PC-3 (cell line): ENCODE data around the gene COL5A2. TPM values are rescaled to one million over a fixed set of nuclear protein-coding genes. Genes with fewer than 3 reads are reported as not detected.

ENCODE experiments used
- ATAC-seq: fragments of 200-7000 bp; cut with Tn5 transposase; 2 replicates; pipeline ENCODE4 v1.9.1; 2020; ENCODE audit warnings: mild to moderate bottlenecking, moderate library complexity
- BruUV-seq: library from RNA; stranded (reverse); fragments of 400-500 nt; replicated peaks from 2 replicates; lab custom pipeline; 2021; lab: Mats Ljungman, UMichigan
- CTCF ChIA-PET: fragments of 300-600 bp; sonication (Branson Sonifier 250); formaldehyde crosslinking; loops from one replicate; lab custom pipeline; 2022; ENCODE audit warnings: antibody characterized with exemption; lab: Charles Lee
- POLR2A ChIA-PET: fragments of 300-600 bp; sonication (Branson Sonifier 250); formaldehyde crosslinking; loops from one replicate; lab custom pipeline; 2022; ENCODE audit warnings: antibody characterized with exemption; ENCODE audit not compliant: unreplicated experiment; lab: Charles Lee
- DNase-seq: peaks from one replicate; pipeline ENCODE4 v3.0.0-alpha.2; 2015
- H2AFZ ChIP-seq: fragments of 300-600 bp; sonication (generic); 2 replicates; pipeline ENCODE4 v1.6.0; 2016; ENCODE audit warnings: antibody characterized with exemption, low read length
- H3F3A ChIP-seq: fragments of 300-600 bp; sonication (generic); one replicate; pipeline ENCODE4 v1.6.0; 2017; ENCODE audit warnings: antibody characterized with exemption, low read length, control low read depth, mild to moderate bottlenecking; ENCODE audit not compliant: unreplicated experiment
- H3K27ac ChIP-seq: fragments of 300-600 bp; sonication (generic); 2 replicates; pipeline ENCODE4 v1.5.1; 2016; ENCODE audit warnings: mild to moderate bottlenecking, low read length
- H3K27me3 ChIP-seq: fragments of 300-600 bp; sonication (generic); 2 replicates; pipeline ENCODE4 v1.6.1; 2016; ENCODE audit warnings: low read length, mixed read lengths
- H3K36me3 ChIP-seq: fragments of 300-600 bp; sonication (generic); 2 replicates; pipeline ENCODE4 v1.6.1; 2016; ENCODE audit warnings: low read depth, mixed run types, low read length, mixed read lengths
- H3K4me1 ChIP-seq: fragments of 300-600 bp; sonication (generic); 2 replicates; pipeline ENCODE4 v1.5.1; 2016; ENCODE audit warnings: low read length; ENCODE audit not compliant: insufficient read depth
- H3K4me2 ChIP-seq: fragments of 300-600 bp; sonication (generic); 2 replicates; pipeline ENCODE4 v1.6.0; 2016; ENCODE audit warnings: low read length
- H3K4me3 ChIP-seq: fragments of 300-600 bp; sonication (generic); 2 replicates; pipeline ENCODE4 v1.5.1; 2016; ENCODE audit warnings: mild to moderate bottlenecking, low read length, mixed read lengths
- H3K79me2 ChIP-seq: fragments of 300-600 bp; sonication (generic); 2 replicates; pipeline ENCODE4 v1.6.1; 2017; ENCODE audit warnings: low read length, mixed read lengths
- H3K9ac ChIP-seq: fragments of 300-600 bp; sonication (generic); 2 replicates; pipeline ENCODE4 v1.6.0; 2016; ENCODE audit warnings: mild to moderate bottlenecking, low read length
- H3K9me2 ChIP-seq: fragments of 300-600 bp; sonication (generic); replicated peaks from 2 replicates; pipeline ENCODE4 v1.6.1; 2016; ENCODE audit warnings: mixed run types, low read length, mixed read lengths
- H3K9me3 ChIP-seq: fragments of 300-600 bp; sonication (generic); 2 replicates; pipeline ENCODE4 v1.6.1; 2016; ENCODE audit warnings: low read length, mixed read lengths
- H4K20me1 ChIP-seq: fragments of 300-600 bp; sonication (generic); 2 replicates; pipeline ENCODE4 v1.6.1; 2016; ENCODE audit warnings: low read length, mixed read lengths
- EZH2 ChIP-seq: fragments of 300-600 bp; sonication (generic); IDR thresholded peaks from one replicate; pipeline ENCODE4 v1.6.1; 2017; ENCODE audit warnings: antibody characterized with exemption, mild to moderate bottlenecking, low read length; ENCODE audit not compliant: unreplicated experiment
- EZH2phosphoT487 ChIP-seq: fragments of 300-600 bp; sonication (generic); IDR thresholded peaks from 2 replicates; pipeline ENCODE4 v1.6.1; 2018; ENCODE audit warnings: mild to moderate bottlenecking, antibody characterized with exemption, low read length, borderline replicate concordance
- intact Hi-C: fragments of 100-400 bp; cut with micrococcal nuclease; formaldehyde crosslinking; loops from 2 replicates; pipeline ENCODE4 v1.9.0; 2023
- total RNA-seq: library from RNA; depleted of rRNA; stranded (reverse); fragments of >200 nt; gene quantifications from 2 replicates; pipeline ENCODE4 v1.2.3, GENCODE V29; 2014
- TF ChIP-seq, protein P1 (sequence below): fragments of 300-600 bp; sonication (generic); conservative IDR thresholded peaks from 2 replicates; pipeline ENCODE4 v1.5.1; 2017; ENCODE audit warnings: antibody characterized with exemption, low read depth, mild to moderate bottlenecking, low read length

Gene COL5A2
- total RNA-seq, 1 experiment from 2014 or later: 56.2 TPM

DNA sequence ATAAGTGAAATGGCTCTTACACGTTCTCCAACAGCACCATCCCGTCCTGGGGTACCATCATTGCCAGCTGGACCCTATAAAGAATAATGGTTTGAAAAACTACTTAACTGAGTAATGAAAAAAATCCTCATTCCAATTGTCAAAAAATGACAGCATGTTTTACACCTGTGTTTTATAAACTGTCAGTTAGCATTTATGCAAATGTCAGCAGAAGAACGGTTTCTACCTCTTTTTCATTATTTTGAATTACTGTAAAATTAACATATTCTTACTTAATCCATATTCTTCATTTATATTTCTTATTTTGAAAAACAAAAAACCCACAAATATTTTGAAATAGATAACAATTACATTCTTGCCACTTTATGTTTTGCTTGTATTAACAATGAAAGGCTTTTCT is 131.4 kb downstream of the COL5A2 start:
- H3K4me1 ChIP-seq: no peaks in the 10 kb centered on the region
- H3K4me2 ChIP-seq: no peak overlapping the region
- H3K27ac ChIP-seq: no peak overlapping the region
- H3K9me3 ChIP-seq: no peaks in the 10 kb centered on the region
- no peak overlapping the region for H3K9ac ChIP-seq
- H3K79me2 ChIP-seq: no peaks in the 10 kb centered on the region
- H3F3A ChIP-seq: no peaks in the 10 kb centered on the region
- no peak for ATAC-seq
- intact Hi-C loops: no loop called here
- H3K4me3 ChIP-seq: no peak overlapping the region
- POLR2A ChIA-PET: no interaction called here
- H4K20me1 ChIP-seq: no peaks in the 10 kb centered on the region
- no peaks in the 10 kb centered on the region for H3K9me2 ChIP-seq
- H2AFZ ChIP-seq: no peak overlapping the region
- CTCF ChIA-PET: no interaction called here
- H3K27me3 ChIP-seq: no peaks in the 10 kb centered on the region
- peaks cover 31% of the 10 kb centered on the region for H3K36me3 ChIP-seq
- no peak for DNase-seq
- BruUV-seq: no TSS peak
- no peak for TF ChIP-seq EZH2phosphoT487
- no peak for TF ChIP-seq EZH2
- TF ChIP-seq, protein P1, sequence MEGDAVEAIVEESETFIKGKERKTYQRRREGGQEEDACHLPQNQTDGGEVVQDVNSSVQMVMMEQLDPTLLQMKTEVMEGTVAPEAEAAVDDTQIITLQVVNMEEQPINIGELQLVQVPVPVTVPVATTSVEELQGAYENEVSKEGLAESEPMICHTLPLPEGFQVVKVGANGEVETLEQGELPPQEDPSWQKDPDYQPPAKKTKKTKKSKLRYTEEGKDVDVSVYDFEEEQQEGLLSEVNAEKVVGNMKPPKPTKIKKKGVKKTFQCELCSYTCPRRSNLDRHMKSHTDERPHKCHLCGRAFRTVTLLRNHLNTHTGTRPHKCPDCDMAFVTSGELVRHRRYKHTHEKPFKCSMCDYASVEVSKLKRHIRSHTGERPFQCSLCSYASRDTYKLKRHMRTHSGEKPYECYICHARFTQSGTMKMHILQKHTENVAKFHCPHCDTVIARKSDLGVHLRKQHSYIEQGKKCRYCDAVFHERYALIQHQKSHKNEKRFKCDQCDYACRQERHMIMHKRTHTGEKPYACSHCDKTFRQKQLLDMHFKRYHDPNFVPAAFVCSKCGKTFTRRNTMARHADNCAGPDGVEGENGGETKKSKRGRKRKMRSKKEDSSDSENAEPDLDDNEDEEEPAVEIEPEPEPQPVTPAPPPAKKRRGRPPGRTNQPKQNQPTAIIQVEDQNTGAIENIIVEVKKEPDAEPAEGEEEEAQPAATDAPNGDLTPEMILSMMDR: no peak

DNA sequence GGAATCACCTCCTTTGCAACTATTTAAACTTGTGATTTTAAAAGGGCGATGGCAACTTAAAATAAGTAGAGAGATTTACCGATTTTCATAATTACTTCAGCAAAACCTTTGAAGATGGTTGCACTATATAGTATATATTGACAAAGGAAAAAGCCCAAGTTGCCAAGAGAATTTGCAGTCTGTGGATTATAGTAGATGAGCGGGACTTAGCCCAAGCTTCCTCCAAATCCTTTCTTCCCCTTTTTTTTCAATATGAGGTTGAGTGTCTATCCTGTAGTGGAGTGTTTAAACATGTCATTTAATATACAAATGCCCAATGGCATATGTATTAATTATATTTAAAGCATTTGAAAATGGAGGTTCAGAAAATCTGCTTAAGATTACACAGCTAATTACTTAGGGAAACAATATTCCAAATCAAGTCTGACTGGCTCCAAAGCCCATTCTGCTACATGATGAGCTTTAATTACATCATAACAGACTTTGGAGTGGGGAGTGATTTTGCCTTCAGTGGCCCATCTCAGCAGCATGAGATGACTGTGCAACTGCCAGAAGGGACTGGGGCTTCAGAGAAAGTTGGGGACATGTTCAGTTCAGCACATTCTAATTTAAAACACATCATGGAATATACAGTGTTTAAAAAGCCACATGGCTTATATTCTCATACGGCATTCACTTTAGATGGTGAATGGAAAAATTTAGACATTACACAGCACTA is 132.2 kb downstream of the COL5A2 start:
- no peak overlapping the region for H3K27ac ChIP-seq
- H3K4me2 ChIP-seq: no peak overlapping the region
- no peaks in the 10 kb centered on the region for H4K20me1 ChIP-seq
- ATAC-seq (no peak), DNase-seq (no peak)
- H3K9me3 ChIP-seq: no peaks in the 10 kb centered on the region
- CTCF ChIA-PET: no interaction called here
- no peak for TF ChIP-seq EZH2phosphoT487
- TF ChIP-seq, protein P1: no peak
- no peak for TF ChIP-seq EZH2
- no peaks in the 10 kb centered on the region; the same call in 1 of the 2 replicates for H3K4me1 ChIP-seq
- H3K36me3 ChIP-seq: peaks cover 29% of the 10 kb centered on the region
- no TSS peak for BruUV-seq
- no peaks in the 10 kb centered on the region for H3K79me2 ChIP-seq
- H3K9ac ChIP-seq: no peak overlapping the region
- intact Hi-C loops: no loop called here
- H3K9me2 ChIP-seq: no peaks in the 10 kb centered on the region
- no peak overlapping the region for H2AFZ ChIP-seq
- H3K27me3 ChIP-seq: no peaks in the 10 kb centered on the region
- H3K4me3 ChIP-seq: no peak overlapping the region
- H3F3A ChIP-seq: no peaks in the 10 kb centered on the region
- POLR2A ChIA-PET: no interaction called here

DNA sequence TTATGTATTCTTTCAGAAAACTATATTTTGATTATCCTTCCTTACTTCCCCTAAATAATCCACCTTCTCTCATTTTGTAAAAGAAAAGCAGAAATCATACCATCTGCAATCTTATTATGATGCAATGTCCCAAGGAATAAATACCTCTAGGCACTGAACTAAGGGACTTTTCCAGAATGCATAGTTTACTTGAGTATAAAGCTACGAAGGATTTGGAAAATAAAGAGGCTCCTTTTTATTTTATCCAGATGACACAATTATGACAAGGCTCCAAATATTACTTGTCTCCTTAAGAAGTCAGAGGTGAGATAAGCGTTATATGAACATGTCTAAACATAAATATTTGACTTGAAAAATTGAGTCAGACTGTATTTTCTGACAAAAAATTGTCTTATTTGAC is 133.2 kb downstream of the COL5A2 start:
- ChIA-PET POLR2A (no interaction called here), CTCF (no interaction called here)
- Histone ChIP-seq H3K79me2 (no peaks in the 10 kb centered on the region), H3F3A (no peaks in the 10 kb centered on the region), H3K9ac (no peak overlapping the region), H3K27ac (no peak overlapping the region), H3K4me2 (no peak overlapping the region), H3K9me3 (no peaks in the 10 kb centered on the region), H3K4me1 (no peaks in the 10 kb centered on the region; the same call in 1 of the 2 replicates), H3K4me3 (no peak overlapping the region), H4K20me1 (no peaks in the 10 kb centered on the region), H3K9me2 (no peaks in the 10 kb centered on the region), H3K27me3 (no peaks in the 10 kb centered on the region), H3K36me3 (peaks cover 25% of the 10 kb centered on the region), H2AFZ (no peak overlapping the region)
- BruUV-seq: no TSS peak
- no peak for ATAC-seq
- intact Hi-C loops: no loop called here
- TF ChIP-seq EZH2: no peak
- TF ChIP-seq, protein P1: no peak
- TF ChIP-seq EZH2phosphoT487: no peak
- DNase-seq: no peak
